Pancreas (tissue), 10 donors: ENCODE measurements around the gene ZBTB22. TPM values are rescaled to one million over a fixed set of nuclear protein-coding genes. Genes with fewer than 3 reads are reported as not detected.
"Not testable (repeated sequence)": the region's sequence is repeated elsewhere in the genome, so short reads cannot be mapped to it uniquely, and the experiment has no call there.

Experiments used
- ATAC-seq, 4 donors: fragments of 200-7000 bp; cut with Tn5 transposase; one replicate each; pipeline versions ENCODE4 v1.8.0 to v1.9.1; 2020; ENCODE audit warnings: mild to moderate bottlenecking in 4 of 4, moderate library complexity in 4 of 4
- DNase-seq, 6 donors: peaks; one replicate each; pipeline ENCODE4 v3.0.0-alpha.2; 2020
- FAIRE-seq: peaks from 2 replicates; lab custom pipeline; 2012; peaks lifted over from hg19 to GRCh38; lab: Jason Lieb, UNC
- H3K27ac ChIP-seq, 4 donors: fragments of 200-600 bp; sonication (generic); 1 replicate in 3 of 4; 2 replicates in 1 of 4; pipeline versions ENCODE4 v1.5.0 to v1.8.0; 2020
- H3K27me3 ChIP-seq, 4 donors: fragments of 200-600 bp; one replicate each; pipeline ENCODE4 v1.8.0; 2021
- H3K36me3 ChIP-seq, 3 donors: fragments of 200-600 bp; sonication (generic) in 1 of 3; one replicate each; pipeline versions ENCODE4 v1.5.0 to v1.8.0; 2020 to 2021
- H3K4me1 ChIP-seq, 3 donors: fragments of 200-600 bp; one replicate each; pipeline ENCODE4 v1.8.0; 2021
- H3K4me3 ChIP-seq, 4 donors: fragments of 200-600 bp; sonication (generic) in 2 of 4; one replicate each; pipeline versions ENCODE4 v1.5.0 to v1.8.0; 2020 to 2021
- H3K9me3 ChIP-seq, 4 donors: fragments of 200-600 bp; one replicate each; pipeline ENCODE4 v1.8.0; 2021
- WGBS, 2 donors: extraction: QIAGEN DNeasy Blood & Tissue Kit; methylation state at CpG; one replicate each; pipeline ENCODE4 v1.1.7; 2013; 5-methylcytosine and 5-hydroxymethylcytosine counted together
- intact Hi-C, 3 donors: fragments of 100-400 bp; cut with DNase I; formaldehyde crosslinking; loops; one replicate each; pipeline versions ENCODE4 v1.11.1 to v1.14.2; 2022
- polyA plus RNA-seq, 2 donors: library from polyadenylated mRNA; stranded (reverse); fragments of 200-250 nt; gene quantifications; one replicate each; pipeline ENCODE4 v1.2.3, GENCODE V29; 2013
- total RNA-seq, 6 donors: library from RNA; stranded (reverse); fragmentation: NEBNext Ultra II Directional in 4 of 6; extraction: Animal tissue kit (Norgen Biotek cat#: 25700) in 4 of 6; gene quantifications; one replicate each; pipeline versions ENCODE4 v1.2.1 to v1.2.4, GENCODE V29; 2021 to 2023
- TF ChIP-seq, protein P1 (sequence below), 4 donors: fragments of 200-600 bp; sonication (generic) in 3 of 4; IDR thresholded peaks; one replicate each; pipeline versions ENCODE4 v1.5.0 to v1.8.0; 2021; ENCODE audit warnings: antibody characterized with exemption in 4 of 4
- donor health status: healthy with polysubstance abuse.
- donor health status: DM: no; HTN: no; CAD: no; lungs with moderate emphysema.
- donor health status: DM: no; HTN: no; CAD: no.
- donor health status: control.
- donor health status: control.
- donor health status: Bipolar disorder and iron deficiency.
- donor health status: DM: yes; HTN: yes; CAD: no.
- donor health status: DM: no; HTN: no; CAD: no.
- donor health status: DM: no; HTN: no; CAD: no.
- donor health status: DM: yes; HTN: yes; CAD: no.

The ZBTB22 gene
- total and polyA plus RNA-seq, 8 donors: 6.7 to 14.3 (median 10.1) TPM

DNA sequence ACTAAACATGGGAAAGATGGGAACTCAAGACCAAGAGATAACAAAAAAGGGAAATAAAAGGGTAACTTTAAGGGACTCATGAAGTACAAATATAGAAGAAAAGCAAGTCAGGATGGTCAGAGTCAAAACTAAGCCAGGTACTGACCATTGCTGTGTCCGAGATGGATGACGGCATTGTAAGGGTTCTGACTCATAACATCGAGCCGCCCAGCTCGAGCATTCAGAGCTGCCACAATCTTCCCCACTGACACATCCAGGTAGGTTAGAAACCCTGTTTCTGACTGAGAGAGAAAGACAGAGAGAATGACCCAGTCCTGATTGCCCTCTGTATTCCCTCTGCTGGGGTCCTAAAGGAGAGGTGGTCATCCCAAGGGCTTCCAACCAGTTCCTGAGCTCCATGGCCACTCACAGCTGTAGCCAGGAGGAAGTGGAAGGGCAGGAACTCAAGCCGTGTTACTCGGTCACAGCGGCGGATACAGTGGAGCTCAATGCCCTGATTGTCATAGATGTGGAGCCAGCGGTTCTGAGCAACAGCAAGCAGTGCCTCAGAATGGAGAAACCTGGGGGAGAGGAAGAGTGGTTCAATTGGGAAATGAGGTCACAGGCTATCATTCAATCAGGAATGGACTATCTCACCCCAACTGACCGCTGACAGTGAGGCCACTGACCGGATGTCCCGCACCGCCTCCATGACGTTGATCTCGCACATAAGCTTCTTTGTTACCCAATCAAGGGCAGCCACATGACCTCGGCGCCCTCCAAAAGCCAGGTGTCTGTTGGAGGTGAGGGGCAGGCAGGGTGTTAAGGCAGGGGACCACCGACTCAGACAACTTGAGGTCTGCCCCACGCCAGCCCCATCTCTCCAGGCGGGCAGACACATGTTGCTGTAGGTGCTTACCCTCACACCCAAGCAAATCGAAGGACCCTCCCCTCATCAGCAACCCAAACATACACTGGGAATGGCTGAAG, 30.3 kb downstream of the ZBTB22 start:
- intact Hi-C loops: no loop called here
- Histone ChIP-seq H3K9me3 (no peaks in the 10 kb centered on the region), H3K27me3 (no peaks in the 10 kb centered on the region), H3K4me3 (no peak overlapping the region), H3K4me1 (peaks cover 0 to 12% (median 8%) of the 10 kb centered on the region in 3 donors), H3K27ac (no peak overlapping the region), H3K36me3 (peaks cover 0 to 21% (median 16%) of the 10 kb centered on the region in 3 donors)
- ATAC-seq (no peak), FAIRE-seq (no peak), DNase-seq (peak in 1 of 6 donors; percentile 58)
- WGBS, 2 donors: 85 to 92% methylated on average over 22 of the region's 22 CpGs
- TF ChIP-seq, protein P1, sequence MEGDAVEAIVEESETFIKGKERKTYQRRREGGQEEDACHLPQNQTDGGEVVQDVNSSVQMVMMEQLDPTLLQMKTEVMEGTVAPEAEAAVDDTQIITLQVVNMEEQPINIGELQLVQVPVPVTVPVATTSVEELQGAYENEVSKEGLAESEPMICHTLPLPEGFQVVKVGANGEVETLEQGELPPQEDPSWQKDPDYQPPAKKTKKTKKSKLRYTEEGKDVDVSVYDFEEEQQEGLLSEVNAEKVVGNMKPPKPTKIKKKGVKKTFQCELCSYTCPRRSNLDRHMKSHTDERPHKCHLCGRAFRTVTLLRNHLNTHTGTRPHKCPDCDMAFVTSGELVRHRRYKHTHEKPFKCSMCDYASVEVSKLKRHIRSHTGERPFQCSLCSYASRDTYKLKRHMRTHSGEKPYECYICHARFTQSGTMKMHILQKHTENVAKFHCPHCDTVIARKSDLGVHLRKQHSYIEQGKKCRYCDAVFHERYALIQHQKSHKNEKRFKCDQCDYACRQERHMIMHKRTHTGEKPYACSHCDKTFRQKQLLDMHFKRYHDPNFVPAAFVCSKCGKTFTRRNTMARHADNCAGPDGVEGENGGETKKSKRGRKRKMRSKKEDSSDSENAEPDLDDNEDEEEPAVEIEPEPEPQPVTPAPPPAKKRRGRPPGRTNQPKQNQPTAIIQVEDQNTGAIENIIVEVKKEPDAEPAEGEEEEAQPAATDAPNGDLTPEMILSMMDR (IDR thresholded peaks at IDR 0.05): no peak

DNA sequence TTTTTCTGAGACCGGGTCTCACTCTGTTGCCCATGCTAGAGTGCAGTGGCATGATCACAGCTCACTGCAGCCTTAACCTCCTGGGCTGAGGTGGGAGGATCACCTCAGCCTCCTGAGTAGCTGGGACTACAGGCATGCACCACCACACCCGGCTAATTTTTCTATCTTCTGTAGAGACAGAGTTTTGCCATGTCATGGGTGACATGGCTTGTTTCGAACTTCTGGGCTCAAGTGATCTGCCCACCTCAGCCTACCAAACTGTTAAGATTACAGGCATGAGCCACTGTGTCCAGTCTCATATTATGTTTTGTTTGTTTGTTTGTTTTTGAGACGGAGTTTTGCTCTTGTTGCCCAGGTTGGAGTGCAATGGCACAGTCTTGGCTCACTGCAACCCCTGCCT, 32.3 kb downstream of the ZBTB22 start:
- DNase-seq, ATAC-seq, FAIRE-seq, H3K9me3 ChIP-seq, H3K4me1 ChIP-seq, H3K4me3 ChIP-seq, H3K27me3 ChIP-seq, intact Hi-C loops, H3K27ac ChIP-seq: not testable (repeated sequence)
- 78 to 82% methylated on average over 4 of the region's 4 CpGs for WGBS, 2 donors
- peaks cover 0 to 24% (median 9%) of the 10 kb centered on the region in 3 donors for H3K36me3 ChIP-seq

- 77% methylated on average over 6 of the region's 6 CpGs for WGBS, 2 donors
- peaks cover 0 to 21% (median 9%) of the 10 kb centered on the region in 3 donors for H3K36me3 ChIP-seq
- H3K27me3 ChIP-seq: no peaks in the 10 kb centered on the region
- no peak overlapping the region for H3K27ac ChIP-seq
- peaks cover 0 to 6% (median 0%) of the 10 kb centered on the region in 3 donors for H3K4me1 ChIP-seq
- TF ChIP-seq, protein P1 (IDR thresholded peaks at IDR 0.05): no peak
- no peaks in the 10 kb centered on the region for H3K9me3 ChIP-seq
- FAIRE-seq: no peak
- intact Hi-C loops: no loop called here
- H3K4me3 ChIP-seq: no peak overlapping the region
- peak in 1 of 6 donors; percentile 20 for DNase-seq
- no peak for ATAC-seq
Measured at GRCh38 chr6:33280539-33280938, 37.0 kb downstream of the ZBTB22 start.

GRCh38 chr6:33279971-33280511, 37.5 kb downstream of the ZBTB22 start:
- TF ChIP-seq, protein P1 (IDR thresholded peaks at IDR 0.05): peak in 2 of 4 donors; percentile 14 to 20
- intact Hi-C loops: no loop called here
- WGBS, 2 donors: 61 to 68% methylated on average over 5 of the region's 5 CpGs
- H3K4me1 ChIP-seq: peaks cover 0 to 6% (median 3%) of the 10 kb centered on the region in 3 donors
- no peak overlapping the region for H3K4me3 ChIP-seq
- no peaks in the 10 kb centered on the region for H3K27me3 ChIP-seq
- peak in 3 of 4 donors; percentile 25 to 46 (median 33) for ATAC-seq
- FAIRE-seq: no peak
- DNase-seq: peak in 1 of 6 donors; percentile 24
- no peak overlapping the region for H3K27ac ChIP-seq
- H3K36me3 ChIP-seq: peaks cover 0 to 26% (median 14%) of the 10 kb centered on the region in 3 donors
- H3K9me3 ChIP-seq: no peaks in the 10 kb centered on the region

DNA sequence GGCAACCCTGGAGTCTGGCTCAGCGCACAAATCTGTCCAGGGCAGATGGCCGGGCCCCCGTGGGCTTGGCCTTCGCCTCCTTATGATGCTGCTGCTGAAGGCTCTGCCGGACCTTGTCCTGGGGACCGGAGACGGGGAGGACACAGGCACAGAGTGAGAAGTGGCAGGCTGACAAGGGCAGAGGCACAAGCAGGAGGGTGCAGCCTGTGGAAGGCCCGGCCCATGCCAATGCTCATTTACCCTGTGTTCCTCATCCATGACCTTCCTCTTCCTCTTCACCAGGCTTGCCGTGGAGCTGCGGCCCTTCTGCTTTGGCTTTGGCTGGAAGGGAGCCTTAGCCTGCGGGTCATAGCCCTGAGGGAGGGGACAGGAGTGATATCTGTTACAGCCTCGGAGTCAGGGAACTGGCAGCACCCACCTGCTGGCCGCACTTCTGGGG, 38.3 kb downstream of the ZBTB22 start:
- DNase-seq (peak in 2 of 6 donors; percentile 24 to 67), FAIRE-seq (no peak), ATAC-seq (peak in 2 of 4 donors; percentile 3 to 6)
- Histone ChIP-seq H3K4me1 (peaks cover 2 to 11% (median 9%) of the 10 kb centered on the region in 3 donors), H3K36me3 (peaks cover 0 to 31% (median 15%) of the 10 kb centered on the region in 3 donors), H3K9me3 (no peaks in the 10 kb centered on the region), H3K27me3 (no peaks in the 10 kb centered on the region), H3K27ac (no peak overlapping the region), H3K4me3 (no peak overlapping the region)
- 73 to 76% methylated on average over 13 of the region's 13 CpGs for WGBS, 2 donors
- intact Hi-C loops: no loop called here
- TF ChIP-seq, protein P1 (IDR thresholded peaks at IDR 0.05): no peak
